Adrenal gland (tissue), 5 donors: ENCODE results near the gene KCNMB2.

Experiments used
- POLR2A ChIP-seq, 2 donors: fragments of 450-650 bp; IDR thresholded peaks; one replicate each; pipeline ENCODE4 v1.6.1; 2017; ENCODE audit warnings: antibody characterized with exemption in 2 of 2, mild to moderate bottlenecking in 2 of 2, moderate library complexity in 1 of 2
- TF ChIP-seq, protein P1 (sequence below), 6 experiments: fragments of 450-650 bp in 4 of 6; fragments of 200-600 bp in 2 of 6; sonication (generic) in 1 of 6; IDR thresholded peaks; 1 replicate in 5 of 6; 2 replicates in 1 of 6; pipeline versions ENCODE4 v1.5.1 to v1.8.0; 2016 to 2021; ENCODE audit warnings: antibody characterized with exemption in 6 of 6, mild to moderate bottlenecking in 2 of 6, moderate library complexity in 1 of 6
- donor health status: DM: no; HTN: no; CAD: no.

DNA sequence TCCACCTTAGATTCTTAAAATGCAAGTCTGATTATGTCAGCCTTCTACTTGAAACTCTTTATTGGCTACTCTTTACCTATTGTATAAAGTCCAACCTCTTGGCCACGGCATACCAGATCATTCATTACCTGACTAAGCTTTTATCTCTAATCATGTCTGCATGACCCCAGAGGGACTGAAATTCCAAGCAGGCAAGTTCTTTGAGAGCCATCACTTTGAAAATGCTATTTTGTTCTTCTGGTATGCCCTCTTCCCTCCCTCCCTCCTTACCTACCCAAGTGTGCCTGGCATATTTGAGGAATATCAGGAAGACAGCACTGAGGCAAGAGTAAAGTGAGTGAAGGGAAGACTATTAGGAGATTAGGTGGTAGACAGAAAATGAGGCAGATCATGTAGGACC lies 57.5 kb downstream of the KCNMB2 start:
- no peak for TF ChIP-seq POLR2A (IDR thresholded peaks at IDR 0.05)
- TF ChIP-seq, protein P1, sequence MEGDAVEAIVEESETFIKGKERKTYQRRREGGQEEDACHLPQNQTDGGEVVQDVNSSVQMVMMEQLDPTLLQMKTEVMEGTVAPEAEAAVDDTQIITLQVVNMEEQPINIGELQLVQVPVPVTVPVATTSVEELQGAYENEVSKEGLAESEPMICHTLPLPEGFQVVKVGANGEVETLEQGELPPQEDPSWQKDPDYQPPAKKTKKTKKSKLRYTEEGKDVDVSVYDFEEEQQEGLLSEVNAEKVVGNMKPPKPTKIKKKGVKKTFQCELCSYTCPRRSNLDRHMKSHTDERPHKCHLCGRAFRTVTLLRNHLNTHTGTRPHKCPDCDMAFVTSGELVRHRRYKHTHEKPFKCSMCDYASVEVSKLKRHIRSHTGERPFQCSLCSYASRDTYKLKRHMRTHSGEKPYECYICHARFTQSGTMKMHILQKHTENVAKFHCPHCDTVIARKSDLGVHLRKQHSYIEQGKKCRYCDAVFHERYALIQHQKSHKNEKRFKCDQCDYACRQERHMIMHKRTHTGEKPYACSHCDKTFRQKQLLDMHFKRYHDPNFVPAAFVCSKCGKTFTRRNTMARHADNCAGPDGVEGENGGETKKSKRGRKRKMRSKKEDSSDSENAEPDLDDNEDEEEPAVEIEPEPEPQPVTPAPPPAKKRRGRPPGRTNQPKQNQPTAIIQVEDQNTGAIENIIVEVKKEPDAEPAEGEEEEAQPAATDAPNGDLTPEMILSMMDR (IDR thresholded peaks at IDR 0.05), result no peak
